Stimulated activated CD8-positive, alpha-beta memory T cell treated with anti-CD3 and anti-CD28 coated beads, Interleukin-4, amount 100 ng/mL, for 1 hour (primary cell): ENCODE data around the gene GFPT1.
"Not testable (repeated sequence)": the region's sequence is repeated elsewhere in the genome, so short reads cannot be mapped to it uniquely, and the experiment has no call there.

ENCODE experiments used
- DNase-seq, 2 donors: peaks; one replicate each; pipeline ENCODE4 v3.0.0-alpha.2; 2020; ENCODE audit warnings: low read depth in 2 of 2, low spot score in 1 of 2

GFPT1 gene

DNA sequence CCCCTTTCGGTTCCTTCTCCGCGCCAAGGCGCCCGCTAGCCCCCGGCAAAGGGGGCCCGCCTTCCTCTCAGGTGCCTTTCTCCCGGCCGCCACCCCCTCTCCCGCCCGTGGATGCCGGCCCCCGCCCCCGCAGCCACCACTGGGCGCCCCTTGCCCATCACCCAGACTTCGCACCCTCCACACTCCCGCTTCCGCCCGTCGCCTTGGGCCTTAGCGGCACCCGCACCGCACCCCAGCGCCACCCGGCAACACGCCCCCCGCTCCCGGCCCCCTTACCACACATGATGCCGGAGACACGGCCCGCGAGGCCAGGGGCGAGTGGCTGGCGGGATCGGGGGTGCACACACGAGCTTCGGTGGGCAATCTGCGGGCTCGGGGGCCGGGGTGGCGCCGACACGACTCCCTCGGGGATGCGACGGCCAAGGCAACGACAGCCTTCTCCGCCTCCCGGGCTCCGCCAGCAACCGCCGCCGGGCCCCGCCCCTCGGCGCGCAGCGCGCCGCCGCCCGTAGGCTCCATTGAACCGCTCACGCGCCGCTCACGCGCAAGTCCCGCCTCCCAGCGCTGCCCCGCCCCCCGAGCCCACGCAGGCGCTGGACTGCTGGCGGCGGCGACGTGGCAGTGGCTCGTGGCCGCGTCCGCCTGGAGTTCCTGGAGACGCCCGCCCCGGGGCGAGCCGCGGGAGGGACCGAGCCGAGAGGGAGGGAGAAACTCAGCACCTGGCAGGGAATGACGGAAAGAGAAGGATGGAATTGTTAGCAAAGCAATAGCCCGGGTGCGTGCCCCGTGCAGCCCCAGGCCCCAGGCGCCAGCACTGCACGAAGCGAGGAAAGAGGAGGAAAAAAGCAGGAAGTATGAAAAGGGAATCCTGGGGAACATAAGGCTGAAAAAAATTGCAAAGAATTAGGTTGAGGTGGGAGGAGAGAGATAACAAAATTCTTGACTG, at the start of gene GFPT1:
Gene GFPT1 (minus strand): TSS at position 439 of the 946 bp plus-strand sequence. CDS start 156 bp downstream, at position 283.
- peak; percentile 82 to 85 for DNase-seq

DNA sequence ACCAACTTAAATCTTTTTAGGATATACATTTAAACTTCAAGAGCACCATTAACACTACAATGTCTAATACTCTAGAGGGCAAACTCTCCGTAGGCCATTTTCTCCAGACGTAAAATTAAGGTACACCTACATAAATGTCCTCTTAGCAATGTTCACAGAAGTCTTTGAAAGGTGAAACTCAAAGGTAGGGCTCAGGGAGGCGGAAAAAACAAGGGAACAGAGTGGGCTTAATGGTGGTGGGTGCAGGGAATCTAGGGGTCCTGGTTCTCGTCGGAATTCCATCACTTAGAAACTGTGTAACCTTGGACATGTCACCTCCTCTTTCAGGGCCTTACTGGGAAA, 49.5 kb upstream of the GFPT1 start:
- DNase-seq, result no peak

- no peak for DNase-seq
Observed at GRCh38 chr2:69434753-69435152, 47.7 kb upstream of the GFPT1 start.

DNA sequence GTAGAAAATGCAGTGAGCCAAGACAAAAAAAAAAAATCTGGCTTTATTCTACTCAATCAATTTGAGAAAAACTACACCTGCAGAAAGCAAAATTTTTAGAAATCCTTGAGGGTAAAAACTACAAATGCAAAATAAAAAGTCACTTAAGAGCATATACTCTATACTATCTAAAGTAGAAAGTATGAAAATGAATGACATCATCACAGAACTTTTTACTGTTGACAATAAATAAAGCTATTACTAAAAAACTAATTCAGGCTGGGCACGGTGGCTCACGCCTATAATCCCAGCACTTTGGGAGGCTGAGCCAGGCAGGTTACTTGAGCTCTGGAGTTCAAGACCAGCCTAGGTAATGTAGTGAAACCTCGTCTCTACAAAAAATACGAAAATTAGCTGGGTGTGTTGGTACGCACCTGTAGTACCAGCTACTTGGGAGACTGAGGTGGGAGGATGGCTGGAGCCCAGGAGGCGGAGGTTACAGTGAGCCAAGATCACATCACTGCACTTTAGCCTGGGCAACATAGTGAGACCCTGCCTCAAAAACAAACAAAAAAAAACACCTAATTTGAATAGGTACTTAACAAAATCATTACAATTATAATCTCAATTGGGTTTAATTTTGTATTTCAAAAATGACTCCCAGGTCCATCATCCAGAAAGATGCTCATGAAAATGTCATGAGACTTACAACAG, 42.6 kb upstream of the GFPT1 start:
- no peak for DNase-seq

DNA sequence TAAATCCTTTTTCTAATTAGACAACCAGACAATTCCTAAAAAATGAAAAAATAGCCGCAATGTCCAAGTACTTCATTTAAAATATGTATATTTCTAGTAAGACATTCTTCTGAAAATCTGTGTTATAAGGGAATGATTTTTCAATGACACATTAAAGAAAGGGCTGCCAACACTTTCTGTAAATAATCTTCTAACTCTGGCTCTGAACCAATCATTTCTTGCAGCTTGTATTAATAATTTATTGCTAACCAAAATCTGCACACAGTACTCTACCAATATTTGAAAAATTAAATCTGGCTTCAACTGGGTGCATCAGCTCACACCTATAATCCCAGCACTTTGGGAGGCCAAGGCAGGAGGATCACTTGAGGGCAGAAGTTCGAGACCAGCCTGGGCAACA, 42.0 kb upstream of the GFPT1 start:
- DNase-seq, result no peak

DNA sequence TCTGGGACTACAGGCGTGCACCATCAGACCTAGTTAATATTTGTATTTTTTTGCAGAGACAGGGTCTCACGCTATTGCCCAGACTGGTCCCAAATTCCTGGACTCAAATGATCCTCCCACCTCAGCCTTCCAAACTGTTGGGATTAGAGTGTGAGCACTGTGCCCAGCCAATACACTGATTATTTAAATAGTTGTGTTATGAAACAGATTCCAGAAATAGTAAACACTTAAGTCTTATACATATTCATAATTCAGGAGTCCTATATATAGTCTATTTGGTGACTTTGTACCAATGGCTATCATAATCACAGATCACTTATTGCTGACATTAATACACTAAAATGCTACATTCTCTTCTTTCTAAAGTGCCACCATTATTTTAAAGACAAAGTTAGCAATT, 37.4 kb upstream of the GFPT1 start:
- no peak for DNase-seq

DNA sequence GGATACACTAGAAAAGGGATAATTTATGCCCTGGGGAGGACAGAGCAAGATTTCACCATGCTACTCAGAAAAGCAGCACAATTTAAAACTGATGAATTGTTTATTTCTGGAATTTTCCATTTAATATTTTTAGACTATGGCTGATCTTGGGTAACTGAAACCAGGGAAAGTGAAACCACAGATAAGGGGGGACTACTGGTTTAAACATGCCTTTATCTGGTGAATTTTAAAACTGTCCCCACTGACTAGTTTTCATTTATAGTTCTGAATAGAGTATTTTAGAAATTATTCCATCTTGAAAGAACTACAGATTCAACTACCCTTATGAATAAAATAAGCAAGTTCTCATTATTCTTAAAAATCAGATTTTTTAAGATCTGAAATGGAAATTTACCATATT, 35.2 kb upstream of the GFPT1 start:
- no peak for DNase-seq

DNA sequence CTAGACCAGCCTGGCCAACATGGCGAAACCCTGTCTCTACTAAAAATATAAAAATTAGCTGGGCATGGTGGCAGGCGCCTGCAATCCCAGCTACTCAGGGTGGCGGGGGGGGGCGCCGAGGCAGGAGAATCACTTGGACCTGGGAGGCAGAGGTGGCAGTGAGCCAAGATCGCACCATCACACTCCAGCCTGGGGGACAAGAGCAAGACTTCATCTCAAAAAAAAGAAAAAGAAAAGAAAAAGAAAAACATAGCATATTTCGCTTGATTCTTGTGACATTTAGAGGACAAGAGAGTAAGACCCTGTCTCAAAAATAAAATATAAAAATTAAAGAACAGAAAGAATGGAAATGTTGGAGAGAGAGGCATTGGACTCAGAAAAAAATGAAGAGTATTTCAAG, 32.1 kb upstream of the GFPT1 start:
- not testable (repeated sequence) for DNase-seq

GRCh38 chr2:69416147-69416546, 29.1 kb upstream of the GFPT1 start:
- DNase-seq, result no peak

DNA sequence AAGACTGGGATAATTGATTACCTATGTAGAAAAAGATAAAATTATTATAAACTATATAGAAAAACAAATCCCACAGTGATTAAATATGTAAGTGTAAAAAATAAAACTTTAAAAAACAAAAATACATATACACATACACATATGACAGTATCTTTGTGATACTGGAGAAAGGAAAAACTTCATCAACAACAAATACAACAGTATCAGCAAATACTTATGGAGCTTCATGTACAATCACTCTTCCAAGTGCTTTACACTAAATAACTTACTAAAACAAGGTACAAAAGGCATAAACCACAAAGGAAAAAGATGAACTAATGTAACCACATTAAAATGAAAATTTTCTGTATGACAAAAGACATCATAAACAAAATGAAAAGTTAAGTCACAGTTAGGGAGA, 24.1 kb upstream of the GFPT1 start:
- no peak for DNase-seq

- no peak for DNase-seq
Observed at GRCh38 chr2:69405306-69405705, 18.3 kb upstream of the GFPT1 start.

DNA sequence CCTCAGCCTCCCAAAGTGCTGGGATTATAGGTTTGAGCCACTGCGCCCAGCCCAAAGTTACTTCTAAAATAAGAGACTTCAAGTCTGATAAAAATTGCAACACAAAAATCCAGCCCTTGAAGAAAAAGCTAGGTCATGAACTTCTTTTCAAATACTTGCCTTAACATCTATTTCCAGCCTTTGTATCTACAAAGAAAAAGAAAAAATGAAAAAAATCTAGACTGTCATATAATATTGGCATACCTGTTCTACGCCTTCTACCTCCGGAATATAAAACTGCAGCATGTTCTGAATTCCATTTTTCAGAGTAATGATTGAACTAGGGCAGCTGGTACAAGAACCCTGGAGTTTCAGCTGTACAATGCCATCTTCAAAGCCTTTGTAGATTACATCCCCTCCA, 13.1 kb upstream of the GFPT1 start:
- no peak for DNase-seq

- DNase-seq, result no peak
Observed at GRCh38 chr2:69397234-69397633, 10.2 kb upstream of the GFPT1 start.

DNA sequence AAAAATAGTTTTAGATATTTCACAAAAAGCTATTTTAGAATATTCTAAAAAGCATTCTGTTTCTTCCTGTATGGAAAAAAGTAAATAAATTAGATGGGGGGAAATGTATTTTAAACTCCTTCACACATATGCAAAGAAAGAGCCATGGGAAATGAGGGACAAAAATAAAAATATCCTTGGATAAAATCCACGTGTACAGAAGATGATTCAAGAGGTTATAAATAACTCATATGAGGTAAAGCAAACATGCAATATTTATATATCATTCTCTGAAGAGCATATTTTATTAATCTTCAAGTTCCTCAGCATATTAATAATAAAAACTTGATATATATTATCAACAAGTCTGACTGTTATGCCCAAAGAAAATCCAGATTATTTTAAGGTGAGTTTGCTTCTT, 8.8 kb upstream of the GFPT1 start:
- DNase-seq, result no peak

DNA sequence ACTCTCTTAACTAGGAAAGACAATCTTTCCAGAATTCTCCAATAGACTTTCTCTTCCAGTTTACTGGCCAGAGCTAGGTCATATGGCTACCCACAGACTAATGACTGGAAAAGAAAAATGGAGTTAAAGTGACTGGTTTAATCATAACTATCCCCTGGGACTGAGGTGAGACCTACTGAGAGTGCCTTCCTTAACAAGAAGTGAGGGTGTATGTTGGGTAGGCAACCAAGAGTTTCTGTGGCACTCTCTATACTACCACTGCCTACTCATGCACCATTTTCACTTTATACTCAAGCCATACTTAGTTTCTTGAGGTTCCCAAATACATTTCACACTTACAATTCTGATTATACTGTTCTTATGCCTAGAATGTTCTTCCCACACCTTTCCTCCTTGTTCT, 6.9 kb upstream of the GFPT1 start:
- DNase-seq, result no peak

DNA sequence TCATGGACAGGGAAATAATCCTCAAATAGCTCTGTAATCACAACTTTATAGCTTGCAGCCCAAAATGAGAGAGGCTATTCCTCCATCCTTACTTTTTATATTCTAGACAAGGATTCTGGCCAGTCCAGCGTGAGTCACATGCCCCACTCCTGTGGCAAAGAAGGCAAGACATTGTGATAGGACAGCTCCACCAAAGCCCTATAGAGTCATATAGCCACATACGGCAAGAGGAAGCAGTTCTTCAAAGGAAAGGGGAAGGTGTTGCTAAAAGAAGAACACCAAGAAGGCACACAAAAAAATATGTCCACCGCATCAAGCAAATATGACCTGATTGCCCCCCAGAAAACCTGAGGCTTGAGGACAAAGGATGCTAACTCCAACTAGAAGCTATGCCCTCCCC, 3.4 kb upstream of the GFPT1 start:
- DNase-seq, result no peak

GRCh38 chr2:69390001-69390400, 3.0 kb upstream of the GFPT1 start:
- DNase-seq, result no peak

- DNase-seq, result no peak
Observed at GRCh38 chr2:69389271-69389670, 2.2 kb upstream of the GFPT1 start.

DNA sequence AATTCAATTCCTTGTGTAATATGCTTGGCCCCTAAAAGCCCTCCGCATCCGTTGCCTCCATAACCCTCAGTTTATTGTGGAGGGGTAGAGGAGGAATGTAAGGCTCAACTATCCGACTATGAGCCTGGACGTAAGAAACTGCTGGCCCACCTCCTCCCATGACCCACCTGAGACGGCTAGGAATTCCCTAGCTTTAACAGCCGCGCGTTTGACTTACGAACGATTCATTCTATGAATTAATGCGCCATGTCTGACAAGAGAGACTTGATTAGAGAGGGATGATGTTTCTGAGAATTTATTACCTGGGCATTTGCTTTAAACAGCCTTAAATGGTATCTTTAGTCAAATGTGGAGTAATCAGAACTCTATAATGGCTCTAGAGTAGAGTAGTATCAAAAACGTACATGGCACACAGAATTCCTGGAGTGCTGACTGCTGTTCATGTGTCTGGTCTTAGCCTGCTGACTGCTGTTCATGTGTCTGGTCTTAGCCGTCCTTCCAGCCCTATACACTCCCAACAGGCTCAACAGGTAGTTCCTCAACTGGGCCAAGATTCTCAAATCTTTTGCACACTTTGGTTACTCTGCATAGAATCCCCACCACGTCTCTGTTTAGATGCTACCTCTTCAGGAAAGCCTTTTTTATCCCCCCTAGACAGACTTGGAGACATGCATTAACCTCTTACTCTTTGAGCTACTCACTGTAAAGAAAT, 899 bp upstream of the GFPT1 start:
- no peak for DNase-seq

- DNase-seq, result no peak
Observed at GRCh38 chr2:69386360-69386759, 667 bp downstream of the GFPT1 start.

DNA sequence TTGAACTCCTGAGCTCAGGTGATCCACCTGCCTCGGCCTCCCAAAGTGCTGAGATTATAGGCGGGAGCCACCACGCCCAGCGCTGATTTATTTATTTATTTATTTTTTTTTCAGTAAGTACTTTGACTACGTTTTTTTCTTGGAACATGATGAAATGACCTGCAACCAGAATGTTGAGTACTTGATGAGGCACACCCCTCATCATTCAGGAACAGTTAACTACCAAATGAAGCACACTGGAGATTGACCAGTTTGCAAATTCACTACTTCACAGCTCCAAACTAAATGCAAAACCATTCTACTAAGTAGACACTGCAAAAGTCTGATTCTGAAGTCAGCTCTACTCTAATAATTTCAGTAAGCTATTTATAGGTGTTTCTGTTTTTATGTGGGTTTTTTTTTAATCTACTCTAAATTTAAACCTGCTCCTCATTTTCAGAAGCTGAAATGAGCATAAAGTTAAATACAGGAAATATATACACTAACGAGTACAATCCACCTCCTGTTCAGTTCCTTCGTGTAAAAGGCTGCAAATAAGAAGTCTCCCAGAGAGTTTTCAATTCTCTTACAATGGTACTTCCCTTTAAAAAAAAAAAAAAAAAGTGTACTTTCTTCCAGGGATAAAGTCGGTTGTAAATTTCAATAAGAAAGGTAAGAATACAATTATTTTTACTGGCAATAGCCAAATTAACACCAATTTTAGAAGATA, 1.4 kb downstream of the GFPT1 start:
- DNase-seq, result no peak
